AG09319 (cell line): ENCODE data around the gene HTR4.

Source experiments
- DNase-seq: peaks from one replicate; pipeline ENCODE4 v3.0.0-alpha.2; 2010; ENCODE audit warnings: low read depth; ENCODE audit errors: extremely low read depth
- TF ChIP-seq, protein P1 (sequence below): IDR thresholded peaks from 2 replicates; pipeline ENCODE4 v1.5.1; 2011; ENCODE audit warnings: low read depth, mild to moderate bottlenecking, inconsistent platforms, low read length, moderate library complexity

The HTR4 gene

DNA sequence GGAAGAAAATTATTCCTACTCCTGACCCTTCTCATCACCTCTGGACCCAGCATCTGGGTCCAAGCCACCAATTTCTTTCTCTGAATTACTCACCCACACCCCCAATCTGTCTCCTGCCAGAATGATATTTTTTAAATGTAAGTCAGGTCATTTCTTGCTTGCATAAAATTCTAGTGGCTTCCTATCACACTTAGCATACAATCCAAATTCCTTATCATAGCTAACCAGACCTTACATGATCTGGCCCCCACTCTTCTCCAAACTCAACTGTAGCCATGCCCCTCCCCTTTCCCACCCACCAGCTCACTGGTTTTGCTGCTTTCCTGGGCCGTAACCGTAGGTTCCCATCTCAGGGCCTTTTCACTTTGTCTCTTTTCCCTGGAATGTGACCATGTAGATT, 15.2 kb downstream of the HTR4 start:
- DNase-seq, result no peak
- TF ChIP-seq, protein P1, sequence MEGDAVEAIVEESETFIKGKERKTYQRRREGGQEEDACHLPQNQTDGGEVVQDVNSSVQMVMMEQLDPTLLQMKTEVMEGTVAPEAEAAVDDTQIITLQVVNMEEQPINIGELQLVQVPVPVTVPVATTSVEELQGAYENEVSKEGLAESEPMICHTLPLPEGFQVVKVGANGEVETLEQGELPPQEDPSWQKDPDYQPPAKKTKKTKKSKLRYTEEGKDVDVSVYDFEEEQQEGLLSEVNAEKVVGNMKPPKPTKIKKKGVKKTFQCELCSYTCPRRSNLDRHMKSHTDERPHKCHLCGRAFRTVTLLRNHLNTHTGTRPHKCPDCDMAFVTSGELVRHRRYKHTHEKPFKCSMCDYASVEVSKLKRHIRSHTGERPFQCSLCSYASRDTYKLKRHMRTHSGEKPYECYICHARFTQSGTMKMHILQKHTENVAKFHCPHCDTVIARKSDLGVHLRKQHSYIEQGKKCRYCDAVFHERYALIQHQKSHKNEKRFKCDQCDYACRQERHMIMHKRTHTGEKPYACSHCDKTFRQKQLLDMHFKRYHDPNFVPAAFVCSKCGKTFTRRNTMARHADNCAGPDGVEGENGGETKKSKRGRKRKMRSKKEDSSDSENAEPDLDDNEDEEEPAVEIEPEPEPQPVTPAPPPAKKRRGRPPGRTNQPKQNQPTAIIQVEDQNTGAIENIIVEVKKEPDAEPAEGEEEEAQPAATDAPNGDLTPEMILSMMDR, result no peak

DNA sequence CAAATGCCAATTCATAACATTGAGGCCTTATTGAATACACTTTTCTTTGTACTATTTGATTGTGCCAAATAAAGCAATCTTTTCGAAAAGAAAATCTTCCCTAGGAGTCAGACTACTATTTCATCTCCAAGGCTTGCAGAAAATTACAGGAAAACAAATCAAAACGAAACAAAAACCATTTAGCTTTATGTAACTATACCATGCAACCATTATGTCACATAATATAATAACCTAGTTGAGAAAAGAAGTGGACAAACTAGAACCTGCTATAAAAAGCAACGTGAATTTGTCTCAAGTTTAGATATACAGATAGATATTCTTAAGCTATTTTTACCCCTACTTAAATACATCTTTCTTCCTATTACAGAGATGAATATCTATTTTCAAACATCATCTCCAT, 18.0 kb downstream of the HTR4 start:
- TF ChIP-seq, protein P1, result no peak
- DNase-seq, result no peak

DNA sequence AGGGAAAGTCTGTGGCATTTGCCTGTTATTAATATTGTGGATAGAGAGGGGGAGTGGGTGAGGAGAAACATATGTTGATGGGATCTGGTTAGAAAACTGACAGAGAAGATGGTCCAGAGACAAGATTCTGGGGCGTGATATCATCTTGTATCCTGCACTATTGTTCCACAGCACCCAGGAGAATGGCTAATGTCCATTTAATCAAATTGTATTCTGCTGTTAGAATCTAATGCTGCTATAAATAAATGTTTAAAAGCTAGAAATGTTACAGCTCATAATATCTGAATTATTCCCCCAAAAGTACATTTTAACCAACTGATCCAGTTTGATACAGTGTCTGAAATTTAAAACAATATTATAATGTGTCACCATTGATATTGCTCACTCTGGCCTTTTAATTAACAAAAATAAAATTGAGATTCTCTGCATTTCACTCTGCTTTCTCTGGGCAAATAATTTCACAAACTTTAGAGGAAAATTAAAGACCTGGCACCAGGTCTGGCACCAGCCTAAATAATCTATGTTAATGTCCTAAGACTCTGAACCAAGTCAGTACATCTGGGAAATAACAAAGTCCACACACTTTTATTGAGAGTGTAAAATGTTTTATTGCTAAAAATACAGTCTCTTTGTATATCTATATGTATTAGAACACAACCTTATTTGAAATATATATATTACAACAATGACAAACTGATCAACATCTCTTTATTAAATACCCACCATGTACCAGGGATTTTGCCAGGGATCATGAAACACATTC, 18.8 kb downstream of the HTR4 start:
- DNase-seq, result no peak
- TF ChIP-seq, protein P1, result no peak

DNA sequence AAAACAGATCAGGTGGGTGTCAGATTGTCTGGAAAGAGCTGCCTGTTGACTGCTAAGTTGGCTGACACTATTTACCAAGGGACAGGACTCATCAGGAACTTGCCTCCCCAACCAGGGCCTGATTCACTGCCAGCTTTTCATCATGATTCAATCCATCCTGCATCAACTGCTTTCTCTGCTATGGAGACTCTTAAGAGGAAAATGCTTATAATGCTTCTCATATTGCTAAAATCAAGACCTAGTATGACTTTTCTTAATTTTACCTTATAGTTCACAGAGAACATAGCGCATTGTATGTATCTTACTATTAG, 21.3 kb downstream of the HTR4 start:
- DNase-seq, result no peak
- TF ChIP-seq, protein P1, result no peak

DNA sequence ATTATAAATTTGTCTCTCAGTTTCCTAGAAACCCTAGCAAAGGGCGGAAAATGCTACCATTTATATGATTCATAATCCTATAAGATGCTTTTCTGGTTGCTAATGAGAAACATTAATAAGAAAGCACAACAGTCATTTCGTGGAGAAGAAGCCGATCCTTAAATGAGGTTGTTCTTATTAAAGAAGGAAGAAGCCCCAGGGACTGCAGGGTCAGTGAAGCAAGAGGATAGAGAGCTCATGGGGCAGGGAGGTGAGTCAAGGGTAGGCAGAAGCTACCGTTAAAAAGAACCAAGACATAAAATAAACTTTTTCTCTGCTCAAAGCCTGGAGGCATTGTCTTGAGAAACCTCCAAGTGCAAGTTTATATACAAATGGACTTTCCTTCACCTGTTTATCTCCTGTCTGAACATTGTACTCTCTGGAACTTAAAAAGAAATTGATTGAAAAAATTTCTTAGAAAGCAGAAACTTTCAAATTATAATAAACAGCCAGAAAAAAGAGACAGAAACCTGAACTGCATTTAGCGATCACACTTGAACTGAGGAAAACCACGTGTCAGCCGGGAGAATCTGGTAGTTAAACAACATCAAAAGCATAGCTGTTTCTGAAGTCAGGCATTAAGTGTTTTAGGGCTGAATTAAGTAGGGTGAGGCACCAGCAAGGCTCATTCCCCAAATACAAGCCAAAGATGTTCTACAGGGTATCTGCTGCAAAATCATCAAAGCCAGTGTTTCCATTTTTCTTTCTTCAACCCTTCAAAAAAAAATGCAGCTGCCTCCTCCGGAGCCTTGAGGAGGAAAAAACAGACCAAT, 21.9 kb downstream of the HTR4 start:
- no peak for DNase-seq
- TF ChIP-seq, protein P1, result no peak

DNA sequence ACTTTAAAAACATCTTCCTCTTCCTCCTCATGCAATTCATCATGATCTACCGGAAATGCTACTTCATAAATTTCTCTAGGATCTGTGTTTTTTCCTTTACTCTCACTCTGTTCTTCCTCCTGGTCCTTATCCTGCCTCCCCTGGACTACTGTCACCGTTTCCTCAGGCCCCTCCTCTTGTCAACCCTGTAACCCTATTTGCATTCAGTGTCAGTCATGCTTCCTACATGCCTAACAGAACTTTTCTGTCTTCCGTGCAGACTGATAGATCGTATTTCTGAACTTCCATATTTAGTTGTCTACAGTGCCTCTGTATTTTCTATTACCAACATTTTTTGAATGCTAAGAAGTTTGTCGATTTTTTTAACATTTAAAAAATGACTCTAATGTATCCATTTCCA, 27.3 kb downstream of the HTR4 start:
- TF ChIP-seq, protein P1, result no peak
- no peak for DNase-seq

DNA sequence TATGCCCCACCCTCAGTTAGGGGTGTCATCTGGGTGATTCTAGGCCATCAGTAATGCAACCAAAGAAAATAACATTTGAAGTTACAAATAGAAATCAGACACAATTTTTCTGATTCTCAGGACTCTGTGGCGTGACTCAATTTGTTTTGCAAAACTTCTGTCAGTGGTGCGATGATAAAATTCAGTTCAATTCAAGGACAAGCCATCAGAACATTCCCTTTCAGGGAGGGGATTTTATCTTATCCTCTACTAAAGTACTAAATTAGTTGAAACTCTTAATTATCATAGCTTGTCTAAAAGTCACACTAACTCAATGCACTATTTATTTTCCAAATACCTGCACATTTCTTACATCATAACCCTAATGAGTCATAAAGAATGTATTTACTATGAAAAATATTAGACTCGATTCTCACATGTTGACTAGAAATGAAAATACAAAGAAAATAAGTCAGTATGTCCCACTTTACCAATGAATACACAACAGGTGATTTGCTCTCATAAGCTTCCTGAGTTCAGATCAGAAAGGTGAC, 28.2 kb downstream of the HTR4 start:
- no peak for DNase-seq
- TF ChIP-seq, protein P1, result no peak
